GM18870 (cell line): ENCODE data around the gene BASP1.
"Not testable (repeated sequence)": the region's sequence is repeated elsewhere in the genome, so short reads cannot be mapped to it uniquely, and the experiment has no call there.

ENCODE experiments used
- ATAC-seq: cut with Tn5 transposase; IDR thresholded peaks from one replicate; pipeline ENCODE4 v1.9.1; 2021; ENCODE audit warnings: moderate library complexity; ENCODE audit not compliant: unreplicated experiment

BASP1 gene

GRCh38 chr5:17190799-17191391, 26.5 kb upstream of the BASP1 start:
- no peak for ATAC-seq

- ATAC-seq = not testable (repeated sequence)
Observed at GRCh38 chr5:17191574-17191973, 25.9 kb upstream of the BASP1 start.

GRCh38 chr5:17192191-17192590, 25.2 kb upstream of the BASP1 start:
- no peak for ATAC-seq

GRCh38 chr5:17196024-17196423, 21.4 kb upstream of the BASP1 start:
- no peak for ATAC-seq

GRCh38 chr5:17196697-17197096, 20.7 kb upstream of the BASP1 start:
- ATAC-seq = no peak

GRCh38 chr5:17203329-17204132, 13.9 kb upstream of the BASP1 start:
- ATAC-seq = peak; percentile 84

GRCh38 chr5:17204133-17204489, 13.3 kb upstream of the BASP1 start:
- no peak for ATAC-seq

- no peak for ATAC-seq
Observed at GRCh38 chr5:17206021-17206420, 11.4 kb upstream of the BASP1 start.

GRCh38 chr5:17212191-17212590, 5.2 kb upstream of the BASP1 start:
- ATAC-seq = no peak

- ATAC-seq = no peak
Observed at GRCh38 chr5:17212996-17213395, 4.4 kb upstream of the BASP1 start.

- no peak for ATAC-seq
Observed at GRCh38 chr5:17213938-17214337, 3.5 kb upstream of the BASP1 start.

GRCh38 chr5:17214893-17215292, 2.5 kb upstream of the BASP1 start:
- no peak for ATAC-seq

- ATAC-seq = no peak
Observed at GRCh38 chr5:17215361-17215760, 2.1 kb upstream of the BASP1 start.

GRCh38 chr5:17216176-17216973, 1.1 kb upstream of the BASP1 start:
- ATAC-seq = peak; percentile 63

- no peak for ATAC-seq
Observed at GRCh38 chr5:17216974-17217492, 398 bp upstream of the BASP1 start.

GRCh38 chr5:17218353-17219005, 1.0 kb downstream of the BASP1 start:
- ATAC-seq = no peak

GRCh38 chr5:17219006-17219422, 1.6 kb downstream of the BASP1 start:
- ATAC-seq = no peak

- no peak for ATAC-seq
Observed at GRCh38 chr5:17219469-17219868, 2.0 kb downstream of the BASP1 start.

GRCh38 chr5:17219992-17220391, 2.6 kb downstream of the BASP1 start:
- no peak for ATAC-seq

GRCh38 chr5:17220469-17220868, 3.0 kb downstream of the BASP1 start:
- ATAC-seq = no peak
